H7 (cell line): ENCODE measurements around the gene TLN1. TPM values are rescaled to one million over a fixed set of nuclear protein-coding genes. Genes with fewer than 3 reads are reported as not detected.

ENCODE experiments used
- DNase-seq: peaks from one replicate; pipeline ENCODE4 v3.0.0; 2012
- H3K27me3 ChIP-seq: 2 replicates; pipeline ENCODE4 v1.6.0; 2011; ENCODE audit warnings: mild to moderate bottlenecking, low read length; ENCODE audit not compliant: control insufficient read depth, insufficient read depth
- H3K36me3 ChIP-seq: replicated peaks from 2 replicates; pipeline ENCODE4 v1.5.1; 2011; ENCODE audit warnings: low read length; ENCODE audit not compliant: control insufficient read depth, insufficient read depth
- H3K4me3 ChIP-seq: 2 replicates; pipeline ENCODE4 v1.5.1; 2011; ENCODE audit warnings: low read depth, mild to moderate bottlenecking, control low read depth, low read length, moderate library complexity; ENCODE audit not compliant: insufficient read depth
- total RNA-seq: library from RNA; depleted of rRNA; stranded (reverse); fragments of >200 nt; shearing (Covaris generic); gene quantifications from 2 replicates; pipeline ENCODE4 v1.2.3, GENCODE V29; 2014

The TLN1 gene
- total RNA-seq, 1 experiment from 2014 or later = 106 TPM

DNA sequence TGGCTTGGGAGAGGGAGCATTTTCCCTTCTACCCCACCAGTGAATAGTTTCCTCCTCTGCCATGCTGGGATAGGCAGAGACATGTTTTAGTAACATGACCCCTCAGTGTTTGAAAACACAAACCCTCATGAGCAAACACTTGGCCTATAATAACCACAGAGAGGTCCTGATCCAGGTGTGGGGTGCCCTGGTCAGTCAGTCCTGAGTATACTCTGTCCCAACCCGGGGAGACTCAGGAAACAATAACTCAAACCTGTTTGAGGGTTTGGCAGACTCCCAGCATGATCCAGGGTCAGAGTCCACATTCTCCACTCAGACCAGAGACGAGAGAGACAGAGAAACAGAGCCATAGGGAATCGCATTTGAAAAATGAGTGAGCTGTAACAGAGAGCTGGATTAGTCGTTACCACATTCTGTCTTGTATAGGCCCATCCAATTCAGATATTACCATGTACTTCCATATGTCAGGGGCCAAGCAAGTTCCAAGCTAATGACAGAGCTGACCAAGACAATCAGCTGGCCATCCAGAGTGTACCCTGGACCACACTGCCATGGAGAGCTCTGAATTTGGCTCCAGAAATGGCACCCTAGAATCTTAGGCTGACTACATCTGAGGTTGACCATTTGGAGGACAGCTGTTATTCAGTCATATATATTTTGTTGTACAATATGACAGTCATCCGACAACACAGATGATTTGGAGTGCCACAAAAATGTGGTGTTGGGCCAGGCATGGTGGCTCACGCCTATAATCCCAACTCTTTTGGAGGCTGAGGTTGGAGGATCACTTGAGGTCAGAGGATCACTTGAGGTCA, 62.5 kb downstream of the TLN1 start:
- DNase-seq = no peak
- Histone ChIP-seq H3K4me3 (no peak overlapping the region), H3K27me3 (peaks cover 5% of the 10 kb centered on the region), H3K36me3 (no peaks in the 10 kb centered on the region)

DNA sequence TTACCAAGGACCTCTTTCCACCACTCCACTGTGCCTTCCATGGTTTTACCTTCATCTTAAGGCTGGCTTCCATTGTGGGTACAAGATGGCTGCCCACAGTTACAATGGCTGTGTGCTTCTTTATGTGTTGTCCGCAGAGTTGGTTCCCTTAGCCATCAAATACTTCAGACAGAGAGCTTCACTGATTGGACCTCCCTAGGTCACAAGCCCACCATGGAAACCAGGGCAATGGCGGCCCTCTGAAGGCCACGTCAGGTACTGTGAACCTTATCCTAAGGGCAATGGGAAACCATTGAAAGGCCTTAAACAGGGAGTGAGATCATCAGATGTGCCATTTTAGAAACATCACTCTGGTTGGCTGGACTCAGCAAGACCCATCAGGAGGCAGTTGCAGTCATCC, 64.1 kb downstream of the TLN1 start:
- DNase-seq = no peak

DNA sequence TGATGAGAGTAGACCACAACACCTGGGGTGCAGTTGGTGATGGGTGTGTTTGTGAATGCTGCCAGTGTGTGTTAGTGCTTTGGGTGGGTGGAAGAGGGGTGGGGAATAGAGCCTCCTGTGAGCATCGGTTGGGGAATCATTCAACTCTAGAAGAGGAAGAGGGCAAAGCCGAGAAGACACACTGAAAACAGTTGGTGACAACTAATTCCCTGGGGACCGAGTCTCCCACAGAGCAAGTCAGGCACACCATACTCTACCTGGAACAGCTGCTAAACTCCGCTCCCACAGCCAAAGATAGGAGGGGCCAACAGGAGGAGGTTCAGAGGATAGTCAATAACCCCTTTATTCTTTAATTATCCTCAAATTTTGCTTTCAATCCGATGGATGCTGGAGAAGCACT, 65.4 kb downstream of the TLN1 start:
- H3K4me3 ChIP-seq = no peak overlapping the region
- H3K27me3 ChIP-seq = no peaks in the 10 kb centered on the region
- DNase-seq = no peak
- H3K36me3 ChIP-seq = peaks cover 14% of the 10 kb centered on the region

More for the DNA sequence above, 64.1 kb downstream of the TLN1 start:
- no peaks in the 10 kb centered on the region for H3K27me3 ChIP-seq
- H3K4me3 ChIP-seq = no peak overlapping the region
- H3K36me3 ChIP-seq = peaks cover 6% of the 10 kb centered on the region

DNA sequence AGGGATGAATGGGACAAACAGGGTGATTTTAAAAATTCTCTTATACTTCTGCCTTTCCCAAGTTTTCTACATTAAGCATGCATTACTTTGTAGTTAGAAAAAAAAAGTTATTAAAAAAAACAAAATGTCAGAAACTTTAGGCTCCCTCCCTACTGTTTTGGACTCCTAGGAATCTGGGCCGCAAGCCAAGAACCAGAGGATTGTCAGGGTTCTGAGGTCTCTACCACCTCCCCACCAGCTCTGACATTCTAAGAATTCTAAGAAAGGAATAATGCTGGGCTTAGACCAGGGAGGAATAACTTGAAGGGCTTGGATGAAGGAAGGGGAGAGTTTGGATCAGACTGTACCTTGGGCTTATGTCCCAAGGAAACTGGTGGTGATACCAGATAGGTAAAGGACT, 66.0 kb downstream of the TLN1 start:
- Histone ChIP-seq H3K4me3 (no peak overlapping the region), H3K36me3 (peaks cover 14% of the 10 kb centered on the region), H3K27me3 (no peaks in the 10 kb centered on the region)
- DNase-seq = no peak

DNA sequence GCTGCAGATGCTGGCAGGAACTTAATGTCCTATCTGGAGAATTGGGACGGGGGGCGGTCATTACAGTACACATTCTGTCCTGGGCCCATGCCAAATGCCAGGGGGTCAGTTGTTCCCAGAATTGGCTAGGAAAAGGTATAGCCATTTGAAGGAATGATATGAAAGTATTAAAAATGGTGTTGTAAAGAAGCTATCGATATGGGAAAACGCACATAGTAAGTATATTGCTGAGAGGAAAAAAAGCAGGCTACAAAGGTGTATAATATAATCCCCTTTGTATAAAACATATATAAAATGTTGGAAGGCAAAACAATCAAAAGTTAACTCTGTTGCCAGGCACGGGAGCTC, 66.5 kb downstream of the TLN1 start:
- no peak for DNase-seq
- H3K4me3 ChIP-seq = peak overlapping the region; percentile 78
- H3K36me3 ChIP-seq = peaks cover 14% of the 10 kb centered on the region
- no peaks in the 10 kb centered on the region for H3K27me3 ChIP-seq

DNA sequence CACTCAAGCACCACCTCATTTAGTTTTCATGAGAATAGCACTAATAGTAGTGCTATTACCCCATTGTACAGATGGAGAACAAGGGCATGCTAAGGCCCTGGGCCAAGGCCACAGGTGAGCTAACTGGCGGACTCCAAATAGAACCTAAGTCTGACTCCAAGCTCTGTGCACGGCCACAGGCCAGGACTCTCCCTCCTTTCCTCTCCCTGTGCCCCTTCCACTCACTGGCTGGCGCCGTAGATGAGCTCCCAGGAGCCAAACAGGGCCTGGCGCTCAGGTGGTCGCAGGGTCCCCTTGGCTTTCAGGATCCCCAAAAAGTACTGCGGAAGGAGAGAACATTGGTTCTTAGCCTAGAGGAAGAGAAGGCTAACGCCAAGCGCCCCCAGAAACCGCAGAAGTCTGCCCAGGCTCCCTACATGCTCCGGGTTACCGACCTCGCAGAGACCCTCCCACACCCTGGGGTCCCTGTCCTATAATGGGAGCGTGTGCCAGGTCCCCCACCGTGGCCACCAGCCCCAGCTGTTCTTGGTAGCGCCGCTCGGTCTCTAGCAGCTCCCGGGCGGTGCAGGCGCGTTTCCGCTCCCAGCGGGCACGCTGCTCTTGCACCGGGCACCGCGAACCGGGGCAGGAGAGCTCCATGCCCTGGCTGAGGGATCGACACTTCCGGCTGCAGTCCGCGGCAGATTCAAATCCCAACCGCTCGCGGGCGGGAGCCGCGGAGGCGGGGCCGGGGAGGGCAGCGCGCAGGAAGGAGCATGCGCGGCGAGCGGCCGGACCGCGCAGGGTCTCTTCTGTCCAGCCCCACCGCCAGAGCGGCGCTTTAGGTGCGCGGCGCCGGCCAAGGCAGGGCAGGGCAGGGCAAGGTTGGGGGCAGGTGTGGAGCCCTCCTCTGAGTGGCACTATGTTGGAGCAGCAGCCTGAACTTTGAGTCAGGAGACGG, 67.2 kb downstream of the TLN1 start, which contains the start of gene ARHGEF39:
ARHGEF39 (minus strand) TSS at position 665 of the 940 bp plus-strand sequence; CDS start at position 639, 26 bp downstream.
- peak; percentile 99 for DNase-seq
- peaks cover 19% of the 10 kb centered on the region for H3K36me3 ChIP-seq
- peak within 1 kb of the TSS; percentile 78 for H3K4me3 ChIP-seq
- H3K27me3 ChIP-seq = no peaks in the 10 kb centered on the region

DNA sequence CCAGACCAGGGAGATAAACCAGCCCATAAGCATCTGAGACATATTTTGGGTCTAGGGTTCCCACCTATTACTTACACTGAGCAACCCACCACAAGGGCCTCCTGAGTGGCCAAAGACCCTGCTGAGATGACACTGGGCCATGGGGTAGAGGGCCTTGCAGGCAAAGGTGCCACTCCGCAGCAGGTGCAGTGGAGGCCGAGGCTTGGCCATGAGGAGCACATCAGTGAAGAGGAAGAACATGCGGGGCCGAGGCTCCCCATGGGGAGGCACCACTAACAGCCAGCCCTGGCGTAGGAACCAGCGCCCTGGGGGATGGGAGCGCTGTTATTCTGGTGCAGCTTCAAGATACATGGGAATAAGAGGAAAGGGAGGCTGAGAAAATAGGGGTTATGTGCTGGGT, 69.6 kb downstream of the TLN1 start:
- no peak for DNase-seq
- no peak overlapping the region for H3K4me3 ChIP-seq
- peaks cover 19% of the 10 kb centered on the region for H3K36me3 ChIP-seq
- no peaks in the 10 kb centered on the region for H3K27me3 ChIP-seq

DNA sequence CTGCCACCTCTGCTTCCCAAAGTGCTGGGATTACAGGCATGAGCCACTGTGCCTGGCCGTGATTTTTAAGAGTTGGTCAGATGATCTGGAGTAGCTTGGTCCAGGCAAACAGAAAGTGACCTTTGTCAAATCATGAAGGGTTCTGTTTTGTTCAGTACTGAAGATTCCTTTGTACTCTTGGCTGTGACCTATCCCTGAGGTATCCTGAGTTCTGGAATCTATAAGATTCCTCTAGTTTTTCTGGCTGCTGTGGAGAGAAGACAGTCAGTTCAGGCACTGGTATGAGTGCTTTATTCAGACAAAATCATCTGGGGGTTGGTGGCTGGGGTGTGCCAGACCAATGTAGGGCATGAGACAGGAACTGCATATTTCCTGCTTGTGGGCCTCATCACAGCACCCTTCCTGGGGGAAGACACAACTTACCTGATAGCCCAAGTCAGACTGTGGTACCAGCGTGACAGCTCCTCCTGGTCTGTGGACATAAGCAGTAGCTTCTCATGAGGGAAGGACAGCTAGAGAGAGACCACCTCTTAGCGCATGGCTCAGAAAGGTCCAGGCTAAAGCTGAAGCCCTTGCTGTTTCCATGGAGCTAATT, 70.1 kb downstream of the TLN1 start:
- Histone ChIP-seq H3K27me3 (no peaks in the 10 kb centered on the region), H3K36me3 (peaks cover 19% of the 10 kb centered on the region), H3K4me3 (no peak overlapping the region)
- DNase-seq = no peak

DNA sequence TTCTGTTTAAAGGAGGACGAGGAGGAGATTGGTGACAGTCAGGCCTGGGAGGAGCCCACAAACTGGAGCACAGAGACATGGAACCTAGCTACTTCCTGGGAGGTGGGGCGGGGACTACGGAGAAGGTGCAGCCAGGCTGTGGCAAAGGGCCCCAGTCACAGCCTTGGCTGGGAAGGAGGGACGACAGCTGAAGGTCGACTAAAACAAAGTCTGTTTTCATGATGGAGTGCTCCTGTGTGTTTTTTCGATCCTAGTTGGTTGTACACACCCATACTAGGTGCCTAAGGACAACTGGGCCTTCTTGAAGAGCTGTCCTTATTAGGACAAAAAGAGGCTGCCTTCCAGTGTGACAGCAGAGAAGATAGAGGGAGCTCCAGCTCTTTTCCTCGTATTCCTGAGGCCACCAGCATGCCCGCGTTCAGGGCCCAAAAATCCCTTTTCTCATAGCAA, 71.0 kb downstream of the TLN1 start:
- peak; percentile 61 for DNase-seq
- H3K27me3 ChIP-seq = no peaks in the 10 kb centered on the region

DNA sequence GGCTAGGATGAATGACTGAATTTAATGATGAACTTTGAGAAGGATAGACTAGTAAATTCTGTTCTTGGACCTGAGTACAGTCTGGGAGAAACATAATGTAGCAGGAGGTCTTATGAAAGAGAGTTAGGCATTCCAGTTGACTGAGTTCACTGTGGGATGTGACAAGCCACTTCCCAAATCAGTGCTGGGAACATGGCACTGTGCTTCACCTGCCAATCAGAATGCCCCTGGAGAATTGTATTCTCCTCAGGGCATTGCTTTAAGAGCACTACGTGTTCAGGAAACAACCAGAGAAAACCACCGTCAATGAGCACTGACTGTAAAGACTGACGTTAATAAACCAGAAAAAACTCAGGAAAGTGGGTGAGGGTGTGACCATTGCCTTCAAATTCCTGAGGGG, 72.7 kb downstream of the TLN1 start:
- Histone ChIP-seq H3K4me3 (no peak overlapping the region), H3K36me3 (peaks cover 19% of the 10 kb centered on the region), H3K27me3 (no peaks in the 10 kb centered on the region)
- DNase-seq = peak; percentile 8

More for the DNA sequence above, 71.0 kb downstream of the TLN1 start:
- Histone ChIP-seq H3K4me3 (no peak overlapping the region), H3K36me3 (peaks cover 19% of the 10 kb centered on the region)

DNA sequence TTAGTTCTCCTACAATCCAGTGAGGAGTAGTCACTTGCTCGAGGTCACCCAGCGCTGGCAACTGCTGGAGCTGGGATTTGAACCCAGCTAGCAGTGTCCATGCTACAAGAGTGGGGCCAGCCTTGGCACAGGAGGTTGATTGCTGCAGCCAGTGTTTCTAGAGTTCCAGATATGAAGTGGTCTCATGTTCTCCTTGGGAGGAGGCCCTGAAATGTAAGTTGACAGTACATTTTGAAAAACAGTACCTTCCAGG, 73.1 kb downstream of the TLN1 start:
- H3K4me3 ChIP-seq = peak overlapping the region; percentile 90
- H3K36me3 ChIP-seq = peaks cover 19% of the 10 kb centered on the region
- no peak for DNase-seq
- no peaks in the 10 kb centered on the region for H3K27me3 ChIP-seq

DNA sequence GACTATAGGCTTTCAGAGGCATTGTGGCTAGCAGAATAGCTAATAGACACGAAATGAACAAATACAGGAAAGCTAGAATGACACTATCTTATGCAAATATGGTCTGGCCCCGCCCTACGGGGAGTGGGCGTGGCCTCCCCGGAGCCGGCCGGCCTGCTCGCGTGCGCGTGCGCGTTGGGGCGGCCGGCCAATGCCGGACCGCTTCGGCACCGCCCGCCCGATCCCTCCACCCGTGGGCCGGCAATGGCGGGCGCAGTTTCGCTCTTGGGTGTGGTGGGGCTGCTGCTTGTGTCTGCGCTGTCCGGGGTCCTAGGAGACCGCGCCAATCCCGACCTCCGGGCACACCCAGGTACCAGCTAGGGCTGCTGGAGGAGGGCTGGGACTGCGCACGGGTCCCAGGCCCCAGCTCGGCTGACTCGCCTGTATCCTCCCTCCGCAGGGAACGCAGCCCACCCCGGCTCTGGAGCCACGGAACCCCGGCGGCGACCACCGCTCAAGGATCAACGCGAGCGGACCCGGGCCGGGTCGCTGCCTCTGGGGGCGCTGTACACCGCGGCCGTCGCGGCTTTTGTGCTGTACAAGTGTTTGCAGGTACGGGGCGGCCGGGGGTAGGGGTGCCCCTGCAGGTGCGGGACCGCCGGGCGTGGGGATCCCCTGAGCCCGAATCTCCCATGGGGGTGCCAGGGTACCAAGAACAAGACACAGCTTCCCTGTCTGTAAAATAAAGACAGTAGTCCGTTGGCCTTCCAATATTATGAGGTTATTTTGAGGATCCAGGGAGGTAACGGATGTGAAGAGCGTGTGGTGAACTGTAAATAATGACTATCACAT, 73.6 kb downstream of the TLN1 start, which contains the start of gene CCDC107:
CCDC107 (plus strand) TSS at position 156 of the 831 bp plus-strand sequence; CDS start at position 244, 88 bp downstream.
- peak; percentile 99 for DNase-seq
- no peaks in the 10 kb centered on the region for H3K27me3 ChIP-seq

DNA sequence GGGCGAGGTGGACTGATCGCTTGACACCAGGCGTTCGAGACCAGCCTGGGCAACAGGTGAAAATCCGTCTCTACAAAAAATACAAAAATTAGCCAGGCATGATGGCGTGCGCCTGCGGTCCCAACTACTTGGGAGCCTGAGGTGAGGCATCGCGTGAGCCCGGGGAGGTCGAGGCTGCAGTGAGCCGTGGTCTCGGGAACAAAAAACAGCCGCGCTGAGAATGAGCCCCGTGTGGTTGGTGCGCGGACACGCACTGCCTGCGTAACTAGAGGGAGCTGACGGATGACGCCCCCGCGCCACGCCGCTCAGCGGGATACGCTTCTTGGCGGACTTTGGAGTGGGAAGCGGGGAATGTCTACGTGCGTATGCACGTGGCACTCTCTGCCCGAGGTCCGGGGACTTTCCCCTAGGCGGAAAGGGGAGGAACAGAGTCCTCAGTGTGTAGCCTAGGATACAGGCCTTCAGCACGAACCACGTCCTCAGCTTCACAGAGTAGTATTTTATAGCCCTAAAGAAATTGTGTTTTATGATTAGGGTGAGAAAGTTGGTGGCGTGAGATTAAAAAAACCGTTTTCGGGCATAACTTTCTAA, 74.4 kb downstream of the TLN1 start, which contains the start of gene RMRP:
RMRP (minus strand) TSS at position 474 of the 591 bp plus-strand sequence.
- DNase-seq = peak; percentile 96
- Histone ChIP-seq H3K36me3 (peaks cover 11% of the 10 kb centered on the region), H3K27me3 (no peaks in the 10 kb centered on the region), H3K4me3 (peak within 1 kb of the TSS; percentile 90)

More for the DNA sequence above, 73.6 kb downstream of the TLN1 start, which contains the start of gene CCDC107:
- peak within 1 kb of the TSS; percentile 90 for H3K4me3 ChIP-seq
- peaks cover 18% of the 10 kb centered on the region for H3K36me3 ChIP-seq
